Measurements from ENCODE around the gene FXR2. TPM values are rescaled to one million over a fixed set of nuclear protein-coding genes. Genes with fewer than 3 reads are reported as not detected.

Gene FXR2
- total and polyA plus RNA-seq, 9 of the 15 experiments (the other 6 are each of a cell fraction or from before 2014, with no cell fraction given) = 2.0 to 49.3 (median 24.5) TPM

DNA sequence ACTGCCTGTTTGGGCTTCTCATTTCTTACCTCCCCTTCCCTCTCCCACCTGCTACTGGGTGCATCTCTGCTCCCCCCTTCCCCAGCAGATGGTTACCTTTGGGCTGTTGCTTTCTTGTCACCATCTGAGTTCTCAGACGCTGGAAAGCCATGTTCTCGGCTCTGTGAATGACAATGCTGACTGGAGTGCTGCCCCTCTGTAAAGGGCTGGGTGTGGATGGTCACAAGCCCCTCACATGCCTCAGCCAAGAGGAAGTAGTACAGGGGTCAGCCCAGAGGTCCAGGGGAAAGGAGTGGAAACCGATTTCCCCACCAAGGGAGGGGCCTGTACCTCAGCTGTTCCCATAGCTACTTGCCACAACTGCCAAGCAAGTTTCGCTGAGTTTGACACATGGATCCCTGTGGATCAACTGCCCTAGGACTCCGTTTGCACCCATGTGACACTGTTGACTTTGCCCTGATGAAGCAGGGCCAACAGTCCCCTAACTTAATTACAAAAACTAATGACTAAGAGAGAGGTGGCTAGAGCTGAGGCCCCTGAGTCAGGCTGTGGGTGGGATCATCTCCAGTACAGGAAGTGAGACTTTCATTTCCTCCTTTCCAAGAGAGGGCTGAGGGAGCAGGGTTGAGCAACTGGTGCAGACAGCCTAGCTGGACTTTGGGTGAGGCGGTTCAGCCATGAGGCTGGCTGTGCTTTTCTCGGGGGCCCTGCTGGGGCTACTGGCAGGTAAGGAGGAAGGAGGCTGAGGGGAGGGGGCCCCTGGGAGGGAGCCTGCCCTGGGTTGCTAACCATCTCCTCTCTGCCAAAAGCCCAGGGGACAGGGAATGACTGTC is 35.5 kb downstream of the FXR2 start, which contains the start of gene CD68 (continued):
- TF ChIP-seq, protein P1, sequence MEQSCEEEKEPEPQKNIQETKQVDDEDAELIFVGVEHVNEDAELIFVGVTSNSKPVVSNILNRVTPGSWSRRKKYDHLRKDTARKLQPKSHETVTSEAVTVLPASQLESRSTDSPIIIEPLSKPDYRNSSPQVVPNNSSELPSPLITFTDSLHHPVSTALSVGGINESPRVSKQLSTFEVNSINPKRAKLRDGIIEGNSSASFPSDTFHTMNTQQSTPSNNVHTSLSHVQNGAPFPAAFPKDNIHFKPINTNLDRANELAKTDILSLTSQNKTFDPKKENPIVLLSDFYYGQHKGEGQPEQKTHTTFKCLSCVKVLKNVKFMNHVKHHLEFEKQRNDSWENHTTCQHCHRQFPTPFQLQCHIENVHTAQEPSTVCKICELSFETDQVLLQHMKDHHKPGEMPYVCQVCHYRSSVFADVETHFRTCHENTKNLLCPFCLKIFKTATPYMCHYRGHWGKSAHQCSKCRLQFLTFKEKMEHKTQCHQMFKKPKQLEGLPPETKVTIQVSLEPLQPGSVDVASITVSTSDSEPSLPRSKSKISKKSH (CRISPR knock-in tag; IDR thresholded peaks at IDR 0.05) = no peak
- TF ChIP-seq NCOA6 (IDR thresholded peaks at IDR 0.05) (no peak), KLF16 (IDR thresholded peaks at IDR 0.05) (no peak), FOS (IDR thresholded peaks at IDR 0.05; ENCODE audit: extremely low read depth, insufficient read length) (no peak), FOXK2 (conservative IDR thresholded peaks at IDR 0.05 in 1 of 2, IDR thresholded peaks at IDR 0.05 in 1 of 2; ENCODE audit: low read depth in 2 of 2) (peak; percentile 70 to 74), PYGO2 (tag; IDR thresholded peaks at IDR 0.05) (no peak), DNMT1 (IDR thresholded peaks at IDR 0.05) (no peak), ZNF398 (CRISPR knock-in tag; IDR thresholded peaks at IDR 0.05) (no peak), TAL1 (IDR thresholded peaks at IDR 0.05) (no peak), ZKSCAN8 (CRISPR knock-in tag; IDR thresholded peaks at IDR 0.05) (no peak)
- TF ChIP-seq, protein P2, sequence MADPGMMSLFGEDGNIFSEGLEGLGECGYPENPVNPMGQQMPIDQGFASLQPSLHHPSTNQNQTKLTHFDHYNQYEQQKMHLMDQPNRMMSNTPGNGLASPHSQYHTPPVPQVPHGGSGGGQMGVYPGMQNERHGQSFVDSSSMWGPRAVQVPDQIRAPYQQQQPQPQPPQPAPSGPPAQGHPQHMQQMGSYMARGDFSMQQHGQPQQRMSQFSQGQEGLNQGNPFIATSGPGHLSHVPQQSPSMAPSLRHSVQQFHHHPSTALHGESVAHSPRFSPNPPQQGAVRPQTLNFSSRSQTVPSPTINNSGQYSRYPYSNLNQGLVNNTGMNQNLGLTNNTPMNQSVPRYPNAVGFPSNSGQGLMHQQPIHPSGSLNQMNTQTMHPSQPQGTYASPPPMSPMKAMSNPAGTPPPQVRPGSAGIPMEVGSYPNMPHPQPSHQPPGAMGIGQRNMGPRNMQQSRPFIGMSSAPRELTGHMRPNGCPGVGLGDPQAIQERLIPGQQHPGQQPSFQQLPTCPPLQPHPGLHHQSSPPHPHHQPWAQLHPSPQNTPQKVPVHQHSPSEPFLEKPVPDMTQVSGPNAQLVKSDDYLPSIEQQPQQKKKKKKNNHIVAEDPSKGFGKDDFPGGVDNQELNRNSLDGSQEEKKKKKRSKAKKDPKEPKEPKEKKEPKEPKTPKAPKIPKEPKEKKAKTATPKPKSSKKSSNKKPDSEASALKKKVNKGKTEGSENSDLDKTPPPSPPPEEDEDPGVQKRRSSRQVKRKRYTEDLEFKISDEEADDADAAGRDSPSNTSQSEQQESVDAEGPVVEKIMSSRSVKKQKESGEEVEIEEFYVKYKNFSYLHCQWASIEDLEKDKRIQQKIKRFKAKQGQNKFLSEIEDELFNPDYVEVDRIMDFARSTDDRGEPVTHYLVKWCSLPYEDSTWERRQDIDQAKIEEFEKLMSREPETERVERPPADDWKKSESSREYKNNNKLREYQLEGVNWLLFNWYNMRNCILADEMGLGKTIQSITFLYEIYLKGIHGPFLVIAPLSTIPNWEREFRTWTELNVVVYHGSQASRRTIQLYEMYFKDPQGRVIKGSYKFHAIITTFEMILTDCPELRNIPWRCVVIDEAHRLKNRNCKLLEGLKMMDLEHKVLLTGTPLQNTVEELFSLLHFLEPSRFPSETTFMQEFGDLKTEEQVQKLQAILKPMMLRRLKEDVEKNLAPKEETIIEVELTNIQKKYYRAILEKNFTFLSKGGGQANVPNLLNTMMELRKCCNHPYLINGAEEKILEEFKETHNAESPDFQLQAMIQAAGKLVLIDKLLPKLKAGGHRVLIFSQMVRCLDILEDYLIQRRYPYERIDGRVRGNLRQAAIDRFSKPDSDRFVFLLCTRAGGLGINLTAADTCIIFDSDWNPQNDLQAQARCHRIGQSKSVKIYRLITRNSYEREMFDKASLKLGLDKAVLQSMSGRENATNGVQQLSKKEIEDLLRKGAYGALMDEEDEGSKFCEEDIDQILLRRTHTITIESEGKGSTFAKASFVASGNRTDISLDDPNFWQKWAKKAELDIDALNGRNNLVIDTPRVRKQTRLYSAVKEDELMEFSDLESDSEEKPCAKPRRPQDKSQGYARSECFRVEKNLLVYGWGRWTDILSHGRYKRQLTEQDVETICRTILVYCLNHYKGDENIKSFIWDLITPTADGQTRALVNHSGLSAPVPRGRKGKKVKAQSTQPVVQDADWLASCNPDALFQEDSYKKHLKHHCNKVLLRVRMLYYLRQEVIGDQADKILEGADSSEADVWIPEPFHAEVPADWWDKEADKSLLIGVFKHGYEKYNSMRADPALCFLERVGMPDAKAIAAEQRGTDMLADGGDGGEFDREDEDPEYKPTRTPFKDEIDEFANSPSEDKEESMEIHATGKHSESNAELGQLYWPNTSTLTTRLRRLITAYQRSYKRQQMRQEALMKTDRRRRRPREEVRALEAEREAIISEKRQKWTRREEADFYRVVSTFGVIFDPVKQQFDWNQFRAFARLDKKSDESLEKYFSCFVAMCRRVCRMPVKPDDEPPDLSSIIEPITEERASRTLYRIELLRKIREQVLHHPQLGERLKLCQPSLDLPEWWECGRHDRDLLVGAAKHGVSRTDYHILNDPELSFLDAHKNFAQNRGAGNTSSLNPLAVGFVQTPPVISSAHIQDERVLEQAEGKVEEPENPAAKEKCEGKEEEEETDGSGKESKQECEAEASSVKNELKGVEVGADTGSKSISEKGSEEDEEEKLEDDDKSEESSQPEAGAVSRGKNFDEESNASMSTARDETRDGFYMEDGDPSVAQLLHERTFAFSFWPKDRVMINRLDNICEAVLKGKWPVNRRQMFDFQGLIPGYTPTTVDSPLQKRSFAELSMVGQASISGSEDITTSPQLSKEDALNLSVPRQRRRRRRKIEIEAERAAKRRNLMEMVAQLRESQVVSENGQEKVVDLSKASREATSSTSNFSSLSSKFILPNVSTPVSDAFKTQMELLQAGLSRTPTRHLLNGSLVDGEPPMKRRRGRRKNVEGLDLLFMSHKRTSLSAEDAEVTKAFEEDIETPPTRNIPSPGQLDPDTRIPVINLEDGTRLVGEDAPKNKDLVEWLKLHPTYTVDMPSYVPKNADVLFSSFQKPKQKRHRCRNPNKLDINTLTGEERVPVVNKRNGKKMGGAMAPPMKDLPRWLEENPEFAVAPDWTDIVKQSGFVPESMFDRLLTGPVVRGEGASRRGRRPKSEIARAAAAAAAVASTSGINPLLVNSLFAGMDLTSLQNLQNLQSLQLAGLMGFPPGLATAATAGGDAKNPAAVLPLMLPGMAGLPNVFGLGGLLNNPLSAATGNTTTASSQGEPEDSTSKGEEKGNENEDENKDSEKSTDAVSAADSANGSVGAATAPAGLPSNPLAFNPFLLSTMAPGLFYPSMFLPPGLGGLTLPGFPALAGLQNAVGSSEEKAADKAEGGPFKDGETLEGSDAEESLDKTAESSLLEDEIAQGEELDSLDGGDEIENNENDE (IDR thresholded peaks at IDR 0.05; ENCODE audit: low read depth, low read length) = peak; percentile 48

Measured in K562 (cell line).